DMS114 treated with DMSO at 0.1 percent for 48 hours (cell line): Measurements from ENCODE around the gene GSTM5.
"Not testable (repeated sequence)": the region's sequence is repeated elsewhere in the genome, so short reads cannot be mapped to it uniquely, and the experiment has no call there.

Experiments used
- DNase-seq: peaks from one replicate; lab custom pipeline; 2025; ENCODE audit not compliant: unreplicated experiment; lab: John Stamatoyannopoulos, UW

GSTM5 gene

GRCh38 chr1:109760581-109761226 lies 48.7 kb downstream of the GSTM5 start:
- DNase-seq: no peak

DNA sequence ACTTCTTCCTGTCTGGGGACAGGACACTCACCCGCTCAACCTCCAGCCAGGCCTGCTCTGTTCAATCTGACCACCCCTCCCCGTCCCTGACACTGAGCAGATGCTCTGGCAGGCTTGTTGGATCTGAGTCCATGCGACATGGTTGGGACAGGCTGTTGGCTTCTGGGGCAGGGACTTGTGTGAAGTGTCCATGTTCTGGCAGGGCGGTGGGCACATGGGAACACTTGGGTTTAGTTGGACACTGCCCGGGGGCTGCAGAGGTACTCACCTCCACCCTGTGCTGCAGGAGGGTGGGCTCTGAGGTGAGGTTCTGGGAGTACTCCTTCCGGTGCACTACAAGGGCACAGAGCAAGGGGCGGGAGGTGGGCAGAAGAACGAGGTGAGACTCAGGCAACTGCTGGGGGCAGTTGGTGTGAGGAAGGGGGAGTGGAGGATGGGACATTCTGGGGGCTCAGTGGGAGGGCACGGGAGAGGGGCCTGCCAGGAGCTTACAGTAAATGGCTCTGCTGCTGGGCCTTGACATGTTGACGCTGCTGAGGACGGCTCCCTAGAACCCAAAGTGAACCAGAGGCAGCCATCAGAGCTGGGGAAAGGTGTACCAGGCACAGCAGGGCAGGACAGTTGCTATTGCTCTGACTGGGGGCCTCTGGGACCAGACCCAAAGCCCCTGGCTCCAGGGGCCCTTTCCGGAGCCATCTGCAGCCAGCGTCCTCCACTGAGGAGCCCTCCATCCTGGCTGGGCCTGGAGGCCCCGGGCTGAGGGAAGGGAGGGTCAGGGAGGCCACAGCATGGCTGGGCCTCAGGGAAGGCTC lies 49.4 kb downstream of the GSTM5 start:
- DNase-seq: no peak

DNA sequence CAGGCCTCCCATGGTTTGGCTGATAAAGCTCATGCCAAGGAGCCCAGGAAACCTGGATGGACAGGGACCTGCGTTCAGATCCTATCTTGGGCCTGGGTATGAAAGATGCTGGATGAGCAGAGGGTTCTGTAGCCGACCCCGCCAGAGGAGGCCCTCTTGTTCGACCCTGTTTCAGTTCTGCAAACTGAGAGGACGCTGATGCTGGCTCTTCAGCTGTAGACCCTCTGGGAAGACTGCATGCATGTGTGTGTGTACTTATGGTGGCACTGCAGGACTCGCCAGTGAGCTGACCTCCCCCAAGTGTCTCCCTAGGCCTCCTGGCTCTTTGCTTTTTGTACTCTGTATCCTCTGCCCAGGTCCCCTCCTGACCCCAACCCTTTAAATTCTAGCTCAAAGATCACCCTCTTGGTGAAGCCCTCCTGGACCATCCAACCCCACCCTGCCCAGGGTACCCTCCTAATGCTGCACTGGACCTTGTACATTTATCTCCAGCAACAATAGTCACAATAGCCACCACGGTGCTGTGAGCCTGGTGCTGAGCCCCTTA lies 50.1 kb downstream of the GSTM5 start:
- no peak for DNase-seq

DNA sequence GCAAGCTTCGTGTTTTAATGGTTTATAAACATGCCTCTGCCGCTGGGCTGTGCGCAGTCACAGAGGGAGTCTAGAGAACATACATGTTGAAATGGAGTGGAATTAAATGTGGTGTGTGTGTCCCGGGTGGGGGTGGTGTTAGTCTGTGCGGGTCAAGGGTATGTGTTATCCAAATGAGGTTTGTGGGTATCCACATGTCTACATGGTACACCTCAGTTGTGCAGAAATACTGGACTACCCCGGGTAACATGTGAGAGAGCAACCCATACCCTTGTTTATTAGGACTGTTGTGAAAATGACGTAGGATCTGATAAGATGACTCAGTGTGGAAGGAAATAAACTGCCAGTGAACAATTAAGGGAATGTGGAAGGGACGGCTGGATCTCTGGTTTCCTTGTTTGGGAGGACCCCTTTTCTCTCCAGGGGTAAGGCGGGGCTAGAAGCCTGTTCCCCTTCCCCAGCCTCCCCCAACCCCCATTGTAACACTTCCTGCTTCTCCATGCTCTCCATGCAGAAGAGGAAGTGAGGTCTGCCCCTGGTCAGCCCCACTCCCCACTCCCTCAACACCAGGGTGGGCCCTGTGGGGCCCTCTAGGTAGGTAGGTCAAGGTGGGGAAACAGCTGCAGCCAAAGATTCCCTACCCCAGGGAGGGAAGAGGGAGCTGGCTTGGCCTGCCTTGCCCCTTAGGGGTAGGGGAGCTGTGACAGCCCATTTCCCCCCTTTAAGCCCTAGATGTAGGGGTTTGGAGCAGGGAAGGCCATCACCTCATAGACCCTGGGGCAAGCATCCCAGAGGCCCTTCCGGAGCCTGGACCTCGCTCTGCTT lies 51.0 kb downstream of the GSTM5 start:
- DNase-seq: no peak

- DNase-seq: no peak
Observed at GRCh38 chr1:109763646-109764415, 51.8 kb downstream of the GSTM5 start, which contains the start of gene EPS8L3. Gene EPS8L3 (minus strand): TSS chr1:109763923. CDS start chr1:109761749, 2,174 bp downstream.

- DNase-seq: no peak
Observed at GRCh38 chr1:109764561-109765482, 52.8 kb downstream of the GSTM5 start.

GRCh38 chr1:109765483-109765815 lies 53.4 kb downstream of the GSTM5 start:
- DNase-seq: no peak

DNA sequence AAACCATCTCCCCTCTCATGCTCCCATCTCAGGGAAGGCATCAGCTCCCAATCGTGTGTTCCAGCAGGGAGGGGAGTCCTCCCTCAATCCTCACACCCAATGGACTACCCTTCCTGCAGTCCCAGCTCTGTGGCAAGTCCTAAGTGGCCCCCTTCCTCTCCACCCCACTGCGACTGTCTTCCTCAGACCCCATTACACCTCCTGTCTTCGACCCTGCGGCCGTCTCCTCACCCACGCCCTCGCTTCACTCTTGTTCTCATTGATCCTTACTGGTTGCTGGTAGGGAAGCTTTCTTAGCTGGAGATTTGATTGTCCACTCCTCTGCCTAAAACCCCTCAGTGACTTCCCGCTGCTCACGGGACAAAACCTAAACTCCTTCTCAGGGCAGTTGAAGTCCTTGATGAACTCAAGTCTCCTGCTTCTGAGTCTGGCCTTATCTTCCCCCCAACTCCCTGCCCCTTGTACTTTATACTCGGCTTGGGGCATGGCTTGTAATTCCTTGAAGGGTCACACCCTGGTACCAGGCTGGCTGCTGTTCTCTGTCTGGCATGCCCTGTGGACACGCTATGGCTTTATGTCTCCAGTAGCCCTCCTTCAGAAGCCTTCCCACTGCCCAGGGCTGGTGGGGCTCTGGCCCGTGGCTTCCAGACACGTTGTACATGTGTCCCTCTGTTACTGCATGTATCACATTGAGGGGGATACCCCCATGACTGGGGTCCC lies 54.0 kb downstream of the GSTM5 start:
- DNase-seq: no peak

DNA sequence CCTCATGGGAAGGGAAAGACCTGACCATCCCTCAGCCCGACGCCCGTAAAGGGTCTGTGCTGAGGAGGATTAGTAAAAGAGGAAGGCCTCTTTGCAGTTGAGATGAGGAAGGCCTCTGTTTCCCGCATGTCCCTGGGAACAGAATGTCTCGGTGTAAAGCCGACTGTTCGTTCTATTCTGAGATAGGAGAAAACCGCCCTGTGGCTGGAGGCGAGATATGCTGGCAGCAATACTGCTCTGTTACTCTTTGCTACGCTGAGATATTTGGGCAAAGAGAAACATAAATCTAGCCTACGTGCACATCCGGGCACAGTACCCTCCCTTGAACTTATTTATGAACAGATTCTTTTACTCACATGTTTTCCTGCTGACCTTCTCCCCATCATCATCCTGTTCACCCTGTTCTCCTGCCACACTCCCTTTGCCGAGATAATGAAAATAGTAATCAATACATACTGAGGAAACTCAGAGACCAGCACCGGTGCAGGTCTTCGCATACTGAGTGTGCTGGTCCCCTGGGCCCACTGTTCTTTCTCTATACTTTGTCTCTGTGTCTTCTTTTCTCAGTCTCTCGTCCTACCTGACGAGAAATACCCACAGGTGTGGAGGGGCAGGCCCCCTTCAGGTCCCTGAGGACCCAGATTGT lies 55.1 kb downstream of the GSTM5 start:
- DNase-seq: not testable (repeated sequence)
